IMR-90 (cell line): ENCODE results near the gene PGBD5. TPM values are rescaled to one million over a fixed set of nuclear protein-coding genes. Genes with fewer than 3 reads are reported as not detected.

Experiments
- ATAC-seq: fragments of 200-7000 bp; cut with Tn5 transposase; 2 replicates; pipeline ENCODE4 v1.9.1; 2020; ENCODE audit warnings: low read depth, mild to moderate bottlenecking, moderate library complexity
- BruUV-seq: library from RNA; stranded (reverse); fragments of 400-500 nt; replicated peaks from 2 replicates; lab custom pipeline; 2021; lab: Mats Ljungman, UMichigan
- CTCF ChIA-PET: fragments of 300-600 bp; formaldehyde crosslinking; extraction: SDS; loops from one replicate; lab custom pipeline; 2021; ENCODE audit warnings: antibody characterized with exemption; lab: Yijun Ruan, JAX
- POLR2A ChIA-PET: fragments of 300-600 bp; sonication (Branson Sonifier 250); formaldehyde crosslinking; loops from one replicate; lab custom pipeline; 2022; ENCODE audit warnings: antibody characterized with exemption; ENCODE audit not compliant: unreplicated experiment; lab: Charles Lee
- DNase-seq: peaks from one replicate; pipeline ENCODE4 v3.0.0; 2013
- H2AFZ ChIP-seq: replicated peaks from 2 replicates; pipeline ENCODE3; 2013; ENCODE audit warnings: low read length, mild to moderate bottlenecking; ENCODE audit not compliant: poor library complexity
- H2AK5ac ChIP-seq: 2 replicates; pipeline ENCODE4 v1.6.1; 2013; ENCODE audit warnings: low read depth, low read length, inconsistent platforms
- H2AK9ac ChIP-seq: replicated peaks from 2 replicates; pipeline ENCODE3; 2013; ENCODE audit warnings: mild to moderate bottlenecking, low read depth, low read length, moderate library complexity; ENCODE audit not compliant: poor library complexity
- H2BK120ac ChIP-seq: 2 replicates; pipeline ENCODE4 v1.6.1; 2013; ENCODE audit warnings: low read depth, low read length, inconsistent platforms
- H2BK15ac ChIP-seq: 3 replicates; pipeline ENCODE4 v1.6.1; 2013; ENCODE audit warnings: low read depth, low read length, inconsistent platforms
- H2BK20ac ChIP-seq: 2 replicates; pipeline ENCODE4 v1.6.1; 2013; ENCODE audit warnings: low read depth, mild to moderate bottlenecking, inconsistent platforms, low read length, moderate library complexity
- H2BK5ac ChIP-seq: 2 replicates; pipeline ENCODE4 v1.6.1; 2013; ENCODE audit warnings: mild to moderate bottlenecking, low read depth, low read length, inconsistent platforms; ENCODE audit not compliant: poor library complexity, severe bottlenecking
- H3K14ac ChIP-seq: replicated peaks from 2 replicates; pipeline ENCODE4 v1.6.1; 2013; ENCODE audit warnings: low read depth, low read length, inconsistent platforms
- H3K18ac ChIP-seq: 2 replicates; pipeline ENCODE4 v1.6.1; 2013; ENCODE audit warnings: low read depth, low read length, control low read depth
- H3K23ac ChIP-seq: 2 replicates; pipeline ENCODE4 v1.6.1; 2013; ENCODE audit warnings: low read depth, low read length, inconsistent platforms
- H3K27ac ChIP-seq: 2 replicates; pipeline ENCODE4 v1.5.1; 2013; ENCODE audit warnings: mild to moderate bottlenecking, control low read depth, low read length; ENCODE audit not compliant: insufficient read depth
- H3K27me3 ChIP-seq: 2 replicates; pipeline ENCODE4 v1.6.1; 2013; ENCODE audit warnings: low read length; ENCODE audit not compliant: control insufficient read depth, insufficient read depth
- H3K36me3 ChIP-seq: 2 replicates; pipeline ENCODE4 v1.6.1; 2013; ENCODE audit warnings: low read length, mixed read lengths; ENCODE audit not compliant: control insufficient read depth, insufficient read depth
- H3K4ac ChIP-seq: 2 replicates; pipeline ENCODE4 v1.6.1; 2013; ENCODE audit warnings: low read depth, low read length, inconsistent platforms
- H3K4me1 ChIP-seq: 2 replicates; pipeline ENCODE4 v1.6.1; 2013; ENCODE audit warnings: low read length, mixed read lengths; ENCODE audit not compliant: control insufficient read depth, insufficient read depth
- H3K4me2 ChIP-seq: 2 replicates; pipeline ENCODE4 v1.6.1; 2013; ENCODE audit warnings: low read depth, mild to moderate bottlenecking, control low read depth, low read length, moderate library complexity
- H3K4me3 ChIP-seq: 2 replicates; pipeline ENCODE4 v1.5.1; 2013; ENCODE audit warnings: low read depth, mild to moderate bottlenecking, control low read depth, low read length, moderate library complexity; ENCODE audit not compliant: insufficient read depth
- H3K56ac ChIP-seq: 2 replicates; pipeline ENCODE4 v1.6.1; 2013; ENCODE audit warnings: low read length, inconsistent platforms; ENCODE audit not compliant: insufficient read depth; ENCODE audit errors: extremely low read depth
- H3K79me1 ChIP-seq, 2 experiments: 2 replicates each; pipeline ENCODE4 v1.6.1; 2013; ENCODE audit warnings: low read length in 2 of 2, inconsistent platforms in 1 of 2, low read depth in 1 of 2
- H3K9ac ChIP-seq: 2 replicates; pipeline ENCODE4 v1.6.1; 2013; ENCODE audit warnings: low read depth, low read length, control low read depth
- H3K9me1 ChIP-seq: 2 replicates; pipeline ENCODE4 v1.6.1; 2013; ENCODE audit warnings: low read length, inconsistent platforms; ENCODE audit not compliant: insufficient read depth
- H3K9me3 ChIP-seq: 2 replicates; pipeline ENCODE4 v1.6.1; 2013; ENCODE audit warnings: low read length; ENCODE audit not compliant: control insufficient read depth, insufficient read depth
- H4K20me1 ChIP-seq: 2 replicates; pipeline ENCODE4 v1.6.1; 2013; ENCODE audit warnings: low read length, inconsistent platforms; ENCODE audit not compliant: insufficient read depth
- H4K5ac ChIP-seq: 2 replicates; pipeline ENCODE4 v1.6.1; 2013; ENCODE audit warnings: mild to moderate bottlenecking, low read depth, low read length, control low read depth
- H4K8ac ChIP-seq, 2 experiments: 2 replicates each; pipeline ENCODE4 v1.6.1; 2013; ENCODE audit warnings: low read depth in 2 of 2, low read length in 2 of 2, control low read depth in 1 of 2, inconsistent platforms in 1 of 2
- H4K91ac ChIP-seq: 2 replicates; pipeline ENCODE4 v1.6.1; 2013; ENCODE audit warnings: low read depth, low read length, inconsistent platforms; ENCODE audit not compliant: insufficient read depth
- CTCF ChIP-seq: conservative IDR thresholded peaks from 2 replicates; pipeline ENCODE4 v1.5.1; 2012; ENCODE audit warnings: mild to moderate bottlenecking, low read depth, low read length, improper control_type of control experiment
- MXI1 ChIP-seq: IDR thresholded peaks from 2 replicates; pipeline ENCODE4 v1.6.1; 2012; ENCODE audit warnings: low read depth, mild to moderate bottlenecking, low read length, moderate library complexity, borderline replicate concordance
- NFE2L2 ChIP-seq: fragments of 150-350 bp; IDR thresholded peaks from 2 replicates; pipeline ENCODE4 v1.6.1; 2016; ENCODE audit warnings: low read depth, mild to moderate bottlenecking, low read length
- POLR2A ChIP-seq: IDR thresholded peaks from 2 replicates; pipeline ENCODE4 v1.6.1; 2012; ENCODE audit warnings: mild to moderate bottlenecking, low read depth, low read length
- WGBS, 2 experiments: methylation state at CpG; one replicate each; pipeline versions ENCODE4 v1.1.5 to v1.1.7; 2013; ENCODE audit warnings: missing lambda C conversion rate in 2 of 2; ENCODE audit not compliant: insufficient read length in 1 of 2; ENCODE audit errors: extremely low coverage in 2 of 2; 5-methylcytosine and 5-hydroxymethylcytosine counted together
- dilution Hi-C: fragments of 300-500 bp; cut with HindIII; formaldehyde crosslinking; loops from one replicate; pipeline ENCODE4 v1.14.3; 2018; ENCODE audit warnings: low sequenced_read_pairs; ENCODE audit not compliant: unreplicated experiment
- in situ Hi-C: fragments of 300-500 bp; cut with MboI; formaldehyde crosslinking; loops from 3 replicates; pipeline ENCODE4 v1.14.3; 2019; ENCODE audit warnings: low sequenced_read_pairs, inconsistent platforms, mixed read lengths
- intact Hi-C: fragments of 100-400 bp; cut with micrococcal nuclease; formaldehyde crosslinking; loops from 2 replicates; pipeline ENCODE4 v1.10.0; 2022
- polyA plus RNA-seq, 3 experiments: library from polyadenylated mRNA; depleted of rRNA; stranded (reverse); fragments of >200 nt; gene quantifications; 2 replicates each; pipeline ENCODE4 v1.2.3, GENCODE V29; 2012; ENCODE audit warnings: low replicate concordance in 1 of 3
- total RNA-seq: library from RNA; depleted of rRNA; stranded (reverse); fragments of >200 nt; gene quantifications from 2 replicates; pipeline ENCODE4 v1.2.3, GENCODE V29; 2012

The PGBD5 gene
- total and polyA plus RNA-seq, 2 of the 4 experiments (the other 2 are of a cell fraction): 0.18 to 0.36 TPM

DNA sequence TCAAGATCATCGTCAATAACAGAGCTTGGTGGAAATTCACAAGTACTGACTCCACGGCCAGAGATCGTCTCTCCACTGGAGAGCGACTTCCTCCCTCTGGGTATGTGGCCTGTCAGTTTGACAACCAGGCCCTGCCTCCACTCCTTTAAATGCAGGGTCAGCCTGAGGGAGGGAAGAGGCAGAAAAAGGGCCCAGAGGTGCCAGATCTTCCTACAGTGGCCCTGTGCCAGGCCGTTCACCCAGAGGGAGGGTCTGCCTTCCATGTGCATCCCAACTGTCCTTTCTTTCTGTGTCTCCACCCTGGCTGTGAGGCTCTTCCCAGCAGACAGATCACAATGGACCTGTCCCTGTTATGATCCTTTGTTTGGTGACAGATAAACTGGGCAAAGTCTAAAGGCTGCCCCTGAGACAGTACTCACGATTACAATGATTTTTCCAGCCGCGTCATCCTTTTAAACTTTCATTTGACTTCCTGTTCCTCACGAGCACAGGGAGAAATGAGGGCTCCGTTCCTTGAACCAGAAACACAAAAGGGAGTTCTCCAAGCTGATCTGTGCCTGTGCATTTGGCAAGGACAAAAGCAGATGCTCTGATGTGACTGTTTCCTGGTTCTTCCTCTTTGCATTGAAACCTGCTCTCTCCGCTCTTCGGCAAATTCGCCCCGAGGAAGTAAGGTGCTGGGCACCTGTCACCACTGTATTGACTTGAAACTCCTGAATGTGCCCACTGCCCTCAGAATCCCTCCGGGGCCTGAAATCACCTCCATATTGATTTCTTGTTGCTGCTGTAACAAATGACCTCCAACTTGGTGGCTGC is 126.7 kb downstream of the PGBD5 start:
- no peak overlapping the region for H2BK120ac ChIP-seq
- H3K23ac ChIP-seq: no peak overlapping the region
- no peak for ATAC-seq
- no peak overlapping the region for H3K14ac ChIP-seq
- no peaks in the 10 kb centered on the region for H3K36me3 ChIP-seq
- H4K91ac ChIP-seq: no peak overlapping the region
- 71% methylated on average over 11 of the region's 15 CpGs; no CpG with 5 or more reads in 1 of the 2 experiments for WGBS, 2 experiments
- H3K4ac ChIP-seq: no peak overlapping the region
- no peak overlapping the region for H4K5ac ChIP-seq
- no peak overlapping the region for H3K4me3 ChIP-seq
- no peak overlapping the region for H2BK5ac ChIP-seq
- no peak overlapping the region for H4K8ac ChIP-seq
- no peak overlapping the region for H3K9ac ChIP-seq
- no peak overlapping the region for H3K27ac ChIP-seq
- DNase-seq: no peak
- TF ChIP-seq POLR2A (no peak), CTCF (no peak), NFE2L2 (no peak), MXI1 (no peak)
- H2BK15ac ChIP-seq: no peak overlapping the region
- H3K9me3 ChIP-seq: no peaks in the 10 kb centered on the region
- intact Hi-C loops: no loop called here
- H3K4me1 ChIP-seq: no peaks in the 10 kb centered on the region
- no peak overlapping the region for H3K56ac ChIP-seq
- H3K9me1 ChIP-seq: no peaks in the 10 kb centered on the region
- no peak overlapping the region for H2AK9ac ChIP-seq
- no peak overlapping the region for H3K4me2 ChIP-seq
- no TSS peak for BruUV-seq
- no peak overlapping the region for H2BK20ac ChIP-seq
- no peak overlapping the region for H2AK5ac ChIP-seq
- no peaks in the 10 kb centered on the region for H3K79me1 ChIP-seq
- H4K20me1 ChIP-seq: no peaks in the 10 kb centered on the region
- H2AFZ ChIP-seq: no peak overlapping the region
- ChIA-PET POLR2A (no interaction called here), CTCF (no interaction called here)
- H3K27me3 ChIP-seq: peaks cover 3% of the 10 kb centered on the region
- dilution Hi-C loops: no loop called here
- in situ Hi-C loops: loop anchor here (25.0 kb wide), 1 partner anchor 1037 kb away; the partner anchor contains the start of gene RAB4A
- no peak overlapping the region for H3K18ac ChIP-seq
